Measurements from ENCODE around the gene BCL2L11.

DNA sequence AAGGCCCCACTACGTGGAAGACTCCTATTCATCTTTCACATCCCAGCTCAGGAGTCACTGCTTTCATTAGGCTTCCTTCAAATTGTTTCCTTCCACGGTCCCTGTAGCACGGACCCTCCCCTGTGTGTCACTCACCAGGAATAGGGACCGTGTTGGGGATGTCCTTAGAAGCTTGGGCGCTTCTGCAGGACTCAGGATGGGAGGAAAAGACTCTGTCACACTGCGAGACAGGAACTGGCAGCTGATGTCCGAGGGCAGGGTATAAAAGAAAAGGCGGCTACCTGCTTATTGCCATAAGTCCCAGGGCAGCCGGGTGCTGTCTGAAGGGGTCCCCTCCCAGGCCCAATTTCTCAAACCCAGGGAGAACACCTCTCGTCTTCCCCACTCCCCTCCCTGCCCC lies 79.1 kb downstream of the BCL2L11 start:
- no peak for TF ChIP-seq GATA3 (IDR thresholded peaks at IDR 0.05; ENCODE audit: low read depth, low read length)
- no peak for TF ChIP-seq GATA2 (IDR thresholded peaks at IDR 0.05; ENCODE audit: low read depth, low read length)
